ENCODE results near the gene WNT9B.

DNA sequence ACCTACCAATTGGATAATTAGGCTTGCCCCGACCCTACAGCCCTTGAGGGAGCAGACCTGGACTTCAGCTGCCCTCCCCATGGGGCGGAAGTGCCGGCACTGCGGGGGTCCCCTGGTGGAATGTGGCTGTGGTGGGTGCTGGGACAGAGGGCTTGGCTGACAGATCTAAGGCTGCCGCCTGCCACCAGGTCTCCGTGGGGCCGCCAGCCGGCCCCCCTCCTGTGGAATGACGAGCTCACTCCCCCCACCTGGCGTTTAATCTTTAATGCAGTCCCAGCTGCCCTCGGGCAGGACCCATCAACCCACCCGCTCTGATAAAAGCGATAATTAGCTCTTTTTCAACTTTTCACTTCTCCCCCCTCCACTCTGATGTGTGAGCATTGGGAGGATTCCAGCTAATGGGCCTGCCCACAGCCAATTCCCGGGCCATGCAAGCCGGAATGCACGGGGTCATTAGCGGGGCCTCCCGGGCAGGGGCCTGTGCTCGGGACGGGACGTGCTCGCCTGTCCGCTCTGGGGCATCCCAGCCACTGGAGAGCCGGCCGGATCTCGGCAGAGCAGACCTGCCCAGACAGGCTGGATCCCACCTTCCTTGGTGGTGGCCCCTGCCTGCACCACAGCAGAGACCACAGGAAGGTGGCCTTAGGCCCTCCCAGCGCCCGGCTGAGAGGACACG lies 43.2 kb downstream of the WNT9B start:
- TF ChIP-seq POLR2A (IDR thresholded peaks at IDR 0.05) (no peak), EP300 (IDR thresholded peaks at IDR 0.05) (no peak)
- TF ChIP-seq, protein P1, sequence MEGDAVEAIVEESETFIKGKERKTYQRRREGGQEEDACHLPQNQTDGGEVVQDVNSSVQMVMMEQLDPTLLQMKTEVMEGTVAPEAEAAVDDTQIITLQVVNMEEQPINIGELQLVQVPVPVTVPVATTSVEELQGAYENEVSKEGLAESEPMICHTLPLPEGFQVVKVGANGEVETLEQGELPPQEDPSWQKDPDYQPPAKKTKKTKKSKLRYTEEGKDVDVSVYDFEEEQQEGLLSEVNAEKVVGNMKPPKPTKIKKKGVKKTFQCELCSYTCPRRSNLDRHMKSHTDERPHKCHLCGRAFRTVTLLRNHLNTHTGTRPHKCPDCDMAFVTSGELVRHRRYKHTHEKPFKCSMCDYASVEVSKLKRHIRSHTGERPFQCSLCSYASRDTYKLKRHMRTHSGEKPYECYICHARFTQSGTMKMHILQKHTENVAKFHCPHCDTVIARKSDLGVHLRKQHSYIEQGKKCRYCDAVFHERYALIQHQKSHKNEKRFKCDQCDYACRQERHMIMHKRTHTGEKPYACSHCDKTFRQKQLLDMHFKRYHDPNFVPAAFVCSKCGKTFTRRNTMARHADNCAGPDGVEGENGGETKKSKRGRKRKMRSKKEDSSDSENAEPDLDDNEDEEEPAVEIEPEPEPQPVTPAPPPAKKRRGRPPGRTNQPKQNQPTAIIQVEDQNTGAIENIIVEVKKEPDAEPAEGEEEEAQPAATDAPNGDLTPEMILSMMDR (IDR thresholded peaks at IDR 0.05), result no peak

Data from gastroesophageal sphincter (tissue), 3 donors.